Ovary (tissue), 3 donors: ENCODE results near the gene PLBD1.

ENCODE experiments used
- EP300 ChIP-seq: sonication (generic); formaldehyde crosslinking; IDR thresholded peaks from one replicate; pipeline ENCODE4 v1.6.1; 2017; ENCODE audit warnings: antibody characterized with exemption
- TF ChIP-seq, protein P1 (sequence below), 3 donors: fragments of 450-650 bp in 2 of 3; fragments of 200-600 bp in 1 of 3; IDR thresholded peaks; one replicate each; pipeline versions ENCODE4 v1.5.1 to v1.8.0; 2016 to 2022; ENCODE audit warnings: antibody characterized with exemption in 3 of 3, mild to moderate bottlenecking in 1 of 3
- donor health status: DM: no; HTN: no; CAD: no.

DNA sequence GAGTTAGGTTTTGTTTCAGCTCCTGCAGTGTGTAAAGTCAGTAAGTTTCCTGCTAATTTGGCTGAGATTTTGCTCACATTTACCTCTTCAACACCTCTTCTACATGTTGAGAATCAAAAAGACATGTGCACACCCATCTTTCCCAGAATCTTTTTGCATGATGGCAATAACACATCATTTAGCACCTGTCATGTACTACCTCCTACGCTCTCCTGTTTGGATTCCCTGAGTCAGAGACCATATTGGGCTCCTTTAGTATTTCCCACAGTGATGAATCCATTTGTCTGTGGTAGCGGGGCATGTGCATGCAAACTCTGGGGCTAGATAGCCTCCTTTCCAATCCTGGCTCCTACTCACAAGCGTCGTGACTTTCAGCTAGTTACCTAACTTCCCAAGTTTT is 20.1 kb downstream of the PLBD1 start:
- no peak for TF ChIP-seq EP300
- TF ChIP-seq, protein P1, sequence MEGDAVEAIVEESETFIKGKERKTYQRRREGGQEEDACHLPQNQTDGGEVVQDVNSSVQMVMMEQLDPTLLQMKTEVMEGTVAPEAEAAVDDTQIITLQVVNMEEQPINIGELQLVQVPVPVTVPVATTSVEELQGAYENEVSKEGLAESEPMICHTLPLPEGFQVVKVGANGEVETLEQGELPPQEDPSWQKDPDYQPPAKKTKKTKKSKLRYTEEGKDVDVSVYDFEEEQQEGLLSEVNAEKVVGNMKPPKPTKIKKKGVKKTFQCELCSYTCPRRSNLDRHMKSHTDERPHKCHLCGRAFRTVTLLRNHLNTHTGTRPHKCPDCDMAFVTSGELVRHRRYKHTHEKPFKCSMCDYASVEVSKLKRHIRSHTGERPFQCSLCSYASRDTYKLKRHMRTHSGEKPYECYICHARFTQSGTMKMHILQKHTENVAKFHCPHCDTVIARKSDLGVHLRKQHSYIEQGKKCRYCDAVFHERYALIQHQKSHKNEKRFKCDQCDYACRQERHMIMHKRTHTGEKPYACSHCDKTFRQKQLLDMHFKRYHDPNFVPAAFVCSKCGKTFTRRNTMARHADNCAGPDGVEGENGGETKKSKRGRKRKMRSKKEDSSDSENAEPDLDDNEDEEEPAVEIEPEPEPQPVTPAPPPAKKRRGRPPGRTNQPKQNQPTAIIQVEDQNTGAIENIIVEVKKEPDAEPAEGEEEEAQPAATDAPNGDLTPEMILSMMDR (IDR thresholded peaks at IDR 0.05): no peak
